Measurements from ENCODE around the gene MRPL17. TPM values are rescaled to one million over a fixed set of nuclear protein-coding genes. Genes with fewer than 3 reads are reported as not detected.

Gene MRPL17
- total and polyA plus RNA-seq, 2 donors (not counting 1 experiment from before 2014, with no cell fraction given) = 44.4 to 53.2 TPM

- no peak overlapping the region for H3K9ac ChIP-seq (ENCODE audit: insufficient read depth, low read length)
- H3K9me3 ChIP-seq (ENCODE audit: control insufficient read depth, insufficient read depth, low read depth, low read length) = no peaks in the 10 kb centered on the region
- H2AFZ ChIP-seq (ENCODE audit: low read length) = no peak overlapping the region
- no peak overlapping the region for H3K27ac ChIP-seq (ENCODE audit: insufficient read depth, low read length)
- H3K4me3 ChIP-seq (replicated peaks in 1 of 4; ENCODE audit: control extremely low read depth in 1 of 4, insufficient read depth in 1 of 4, low read depth in 3 of 4, low read length in 4 of 4) = no peak overlapping the region
- H4K20me1 ChIP-seq (ENCODE audit: control insufficient read depth, extremely low read depth, insufficient read depth, low read length) = no peaks in the 10 kb centered on the region
- no peak overlapping the region for H3K4me2 ChIP-seq (ENCODE audit: extremely low read depth, insufficient read depth, low read length)
- no peaks in the 10 kb centered on the region for H3K4me1 ChIP-seq (ENCODE audit: control insufficient read depth, extremely low read depth, insufficient read depth, low read length)
- H3K36me3 ChIP-seq (ENCODE audit: control insufficient read depth, insufficient read depth, low read length) = no peaks in the 10 kb centered on the region
- DNase-seq (ENCODE audit: low read depth in 2 of 2) = no peak
- H3K79me2 ChIP-seq (ENCODE audit: control insufficient read depth, insufficient read depth, low read length) = no peaks in the 10 kb centered on the region
- H3K27me3 ChIP-seq (ENCODE audit: control insufficient read depth, insufficient read depth, low read length) = peaks cover 3% of the 10 kb centered on the region
- TF ChIP-seq EZH2 (IDR thresholded peaks at IDR 0.05; ENCODE audit: low read length, missing control alignments) (no peak), CTCF (conservative IDR thresholded peaks at IDR 0.05 in 1 of 2, IDR thresholded peaks at IDR 0.05 in 1 of 2; ENCODE audit: low read depth in 1 of 2, low read length in 2 of 2) (no peak)
These were observed 42.3 kb upstream of the MRPL17 start for GRCh38 chr11:6725386-6725896.

GRCh38 chr11:6724013-6724412 lies 40.9 kb upstream of the MRPL17 start:
- H3K9me3 ChIP-seq (ENCODE audit: control insufficient read depth, insufficient read depth, low read depth, low read length) = no peaks in the 10 kb centered on the region
- peaks cover 3% of the 10 kb centered on the region for H3K27me3 ChIP-seq (ENCODE audit: control insufficient read depth, insufficient read depth, low read length)
- TF ChIP-seq EZH2 (IDR thresholded peaks at IDR 0.05; ENCODE audit: low read length, missing control alignments) (no peak), CTCF (conservative IDR thresholded peaks at IDR 0.05 in 1 of 2, IDR thresholded peaks at IDR 0.05 in 1 of 2; ENCODE audit: low read depth in 1 of 2, low read length in 2 of 2) (no peak)
- DNase-seq (ENCODE audit: low read depth in 2 of 2) = no peak
- no peak overlapping the region for H3K4me3 ChIP-seq (replicated peaks in 1 of 4; ENCODE audit: control extremely low read depth in 1 of 4, insufficient read depth in 1 of 4, low read depth in 3 of 4, low read length in 4 of 4)
- H3K4me1 ChIP-seq (ENCODE audit: control insufficient read depth, extremely low read depth, insufficient read depth, low read length) = no peaks in the 10 kb centered on the region
- no peak overlapping the region for H3K27ac ChIP-seq (ENCODE audit: insufficient read depth, low read length)
- H2AFZ ChIP-seq (ENCODE audit: low read length) = no peak overlapping the region
- no peaks in the 10 kb centered on the region for H3K79me2 ChIP-seq (ENCODE audit: control insufficient read depth, insufficient read depth, low read length)
- no peaks in the 10 kb centered on the region for H3K36me3 ChIP-seq (ENCODE audit: control insufficient read depth, insufficient read depth, low read length)
- no peaks in the 10 kb centered on the region for H4K20me1 ChIP-seq (ENCODE audit: control insufficient read depth, extremely low read depth, insufficient read depth, low read length)
- no peak overlapping the region for H3K9ac ChIP-seq (ENCODE audit: insufficient read depth, low read length)
- H3K4me2 ChIP-seq (ENCODE audit: extremely low read depth, insufficient read depth, low read length) = no peak overlapping the region

GRCh38 chr11:6721343-6721742 lies 38.2 kb upstream of the MRPL17 start:
- no peaks in the 10 kb centered on the region for H3K9me3 ChIP-seq (ENCODE audit: control insufficient read depth, insufficient read depth, low read depth, low read length)
- H3K9ac ChIP-seq (ENCODE audit: insufficient read depth, low read length) = no peak overlapping the region
- H3K4me2 ChIP-seq (ENCODE audit: extremely low read depth, insufficient read depth, low read length) = no peak overlapping the region
- H3K4me3 ChIP-seq (replicated peaks in 1 of 4; ENCODE audit: control extremely low read depth in 1 of 4, insufficient read depth in 1 of 4, low read depth in 3 of 4, low read length in 4 of 4) = no peak overlapping the region
- peaks cover 5% of the 10 kb centered on the region for H3K27me3 ChIP-seq (ENCODE audit: control insufficient read depth, insufficient read depth, low read length)
- H3K79me2 ChIP-seq (ENCODE audit: control insufficient read depth, insufficient read depth, low read length) = no peaks in the 10 kb centered on the region
- H3K27ac ChIP-seq (ENCODE audit: insufficient read depth, low read length) = no peak overlapping the region
- H2AFZ ChIP-seq (ENCODE audit: low read length) = no peak overlapping the region
- no peak for DNase-seq (ENCODE audit: low read depth in 2 of 2)
- H3K36me3 ChIP-seq (ENCODE audit: control insufficient read depth, insufficient read depth, low read length) = no peaks in the 10 kb centered on the region
- no peaks in the 10 kb centered on the region for H4K20me1 ChIP-seq (ENCODE audit: control insufficient read depth, extremely low read depth, insufficient read depth, low read length)
- no peak for TF ChIP-seq EZH2 (IDR thresholded peaks at IDR 0.05; ENCODE audit: low read length, missing control alignments)
- TF ChIP-seq CTCF (conservative IDR thresholded peaks at IDR 0.05 in 1 of 2, IDR thresholded peaks at IDR 0.05 in 1 of 2; ENCODE audit: low read depth in 1 of 2, low read length in 2 of 2) = no peak
- H3K4me1 ChIP-seq (ENCODE audit: control insufficient read depth, extremely low read depth, insufficient read depth, low read length) = no peaks in the 10 kb centered on the region

All from fibroblast of lung (primary cell).